Esophagus squamous epithelium (tissue), 4 donors: Measurements from ENCODE around the gene NXPE3.

ENCODE experiments used
- POLR2A ChIP-seq, 4 donors: fragments of 450-650 bp; IDR thresholded peaks; one replicate each; pipeline ENCODE4 v1.6.1; 2017; ENCODE audit warnings: antibody characterized with exemption in 4 of 4, mild to moderate bottlenecking in 4 of 4, moderate library complexity in 3 of 4
- TF ChIP-seq, protein P1 (sequence below), 6 experiments: fragments of 450-650 bp in 4 of 6; fragments of 200-600 bp in 2 of 6; sonication (generic) in 2 of 6; IDR thresholded peaks; one replicate each; pipeline ENCODE4 v1.5.1; 2016 to 2019; ENCODE audit warnings: antibody characterized with exemption in 6 of 6, mild to moderate bottlenecking in 4 of 6, moderate library complexity in 4 of 6

DNA sequence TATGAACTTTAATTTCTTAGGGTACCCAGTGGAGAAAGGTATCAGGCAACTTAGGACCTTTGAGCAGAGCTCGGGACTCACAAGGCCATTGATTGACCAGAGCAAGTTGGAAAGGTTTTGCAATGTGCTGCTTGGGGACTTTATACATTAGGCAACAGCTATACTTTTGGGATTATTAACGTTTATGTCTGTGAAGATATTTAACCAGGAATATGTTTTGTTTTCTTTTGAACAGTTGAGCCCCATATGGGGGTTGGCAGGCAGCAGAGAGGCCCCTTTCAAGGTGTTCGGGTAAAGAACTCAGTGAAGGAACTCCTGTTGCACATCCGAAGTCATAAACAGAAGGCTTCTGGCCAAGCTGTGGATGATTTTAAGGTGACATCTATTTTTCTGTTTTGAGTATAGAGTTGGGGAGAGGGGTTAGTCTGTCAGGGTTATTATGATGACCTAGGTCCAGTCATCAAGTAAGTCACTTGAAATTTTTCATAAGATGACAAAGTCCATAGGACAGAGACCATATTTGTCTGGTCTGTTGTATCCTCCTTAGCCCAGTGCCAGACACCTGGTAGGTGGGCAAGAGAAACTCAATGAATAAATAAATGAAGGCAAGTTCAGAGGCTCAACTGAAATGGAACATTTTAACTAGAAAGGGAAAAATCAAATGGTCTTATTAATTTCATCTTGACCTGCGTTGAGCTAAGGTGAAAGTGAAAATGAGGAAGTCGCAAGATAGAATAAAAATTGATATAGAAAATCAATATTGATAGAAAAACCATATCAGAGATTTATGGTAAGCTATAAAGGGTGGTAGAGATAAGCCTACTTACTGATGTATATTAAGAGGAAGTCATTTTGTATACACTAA lies 73.1 kb downstream of the NXPE3 start:
- TF ChIP-seq, protein P1, sequence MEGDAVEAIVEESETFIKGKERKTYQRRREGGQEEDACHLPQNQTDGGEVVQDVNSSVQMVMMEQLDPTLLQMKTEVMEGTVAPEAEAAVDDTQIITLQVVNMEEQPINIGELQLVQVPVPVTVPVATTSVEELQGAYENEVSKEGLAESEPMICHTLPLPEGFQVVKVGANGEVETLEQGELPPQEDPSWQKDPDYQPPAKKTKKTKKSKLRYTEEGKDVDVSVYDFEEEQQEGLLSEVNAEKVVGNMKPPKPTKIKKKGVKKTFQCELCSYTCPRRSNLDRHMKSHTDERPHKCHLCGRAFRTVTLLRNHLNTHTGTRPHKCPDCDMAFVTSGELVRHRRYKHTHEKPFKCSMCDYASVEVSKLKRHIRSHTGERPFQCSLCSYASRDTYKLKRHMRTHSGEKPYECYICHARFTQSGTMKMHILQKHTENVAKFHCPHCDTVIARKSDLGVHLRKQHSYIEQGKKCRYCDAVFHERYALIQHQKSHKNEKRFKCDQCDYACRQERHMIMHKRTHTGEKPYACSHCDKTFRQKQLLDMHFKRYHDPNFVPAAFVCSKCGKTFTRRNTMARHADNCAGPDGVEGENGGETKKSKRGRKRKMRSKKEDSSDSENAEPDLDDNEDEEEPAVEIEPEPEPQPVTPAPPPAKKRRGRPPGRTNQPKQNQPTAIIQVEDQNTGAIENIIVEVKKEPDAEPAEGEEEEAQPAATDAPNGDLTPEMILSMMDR (IDR thresholded peaks at IDR 0.05), result no peak
- TF ChIP-seq POLR2A (IDR thresholded peaks at IDR 0.05), result no peak
